ENCODE measurements around the gene AADACL4.

The AADACL4 gene

DNA sequence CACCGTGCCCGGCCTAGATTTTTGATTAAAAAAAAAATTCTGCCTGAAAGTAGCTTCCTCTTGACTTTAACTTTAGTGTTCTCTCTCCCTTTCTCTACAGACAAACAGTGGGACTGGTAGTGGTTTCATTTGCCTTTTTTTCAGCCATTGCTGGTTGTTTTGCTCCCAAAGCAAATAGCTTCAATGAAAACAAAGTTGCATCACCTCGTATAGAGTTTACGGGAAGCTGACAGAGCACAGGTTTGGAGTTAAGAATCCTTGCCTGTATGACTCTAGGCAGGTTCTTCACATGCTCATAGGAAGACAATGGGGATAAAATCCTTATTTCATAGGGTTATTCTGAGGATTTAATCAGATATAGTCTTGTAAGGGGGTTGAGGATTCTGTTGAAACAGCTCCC is 21.6 kb downstream of the AADACL4 start:
- 87% methylated on average over 4 of the region's 4 CpGs for WGBS
- H2AK5ac ChIP-seq (ENCODE audit: low read length, severe bottlenecking), result no peak overlapping the region

DNA sequence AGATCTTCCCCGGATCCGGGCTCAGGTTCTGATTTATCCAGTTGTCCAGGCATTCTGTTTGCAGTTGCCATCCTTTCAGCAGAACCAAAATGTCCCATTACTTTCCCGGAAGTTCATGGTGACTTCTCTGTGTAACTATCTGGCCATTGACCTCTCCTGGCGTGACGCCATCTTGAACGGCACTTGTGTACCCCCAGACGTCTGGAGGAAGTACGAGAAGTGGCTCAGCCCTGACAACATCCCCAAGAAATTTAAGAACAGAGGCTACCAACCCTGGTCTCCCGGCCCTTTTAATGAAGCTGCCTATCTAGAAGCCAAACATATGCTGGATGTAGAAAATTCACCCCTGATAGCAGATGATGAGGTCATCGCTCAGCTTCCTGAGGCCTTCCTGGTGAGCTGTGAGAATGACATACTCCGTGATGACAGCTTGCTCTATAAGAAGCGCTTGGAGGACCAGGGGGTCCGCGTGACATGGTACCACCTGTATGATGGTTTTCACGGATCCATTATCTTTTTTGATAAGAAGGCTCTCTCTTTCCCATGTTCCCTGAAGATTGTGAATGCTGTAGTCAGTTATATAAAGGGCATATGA is 22.4 kb downstream of the AADACL4 start:
- no peak overlapping the region for H2BK5ac ChIP-seq (ENCODE audit: low read depth, low read length, poor library complexity, severe bottlenecking)
- no peak overlapping the region for H2BK120ac ChIP-seq (ENCODE audit: low read depth, low read length)
- H4K8ac ChIP-seq (ENCODE audit: low read length), result no peak overlapping the region
- H3K14ac ChIP-seq (ENCODE audit: low read length in 2 of 2), result no peak overlapping the region
- no peak for DNase-seq
- H2BK15ac ChIP-seq (ENCODE audit: low read depth, poor library complexity, severe bottlenecking), result no peak overlapping the region
- no peak overlapping the region for H2BK12ac ChIP-seq (ENCODE audit: low read length in 2 of 2)
- H2AK5ac ChIP-seq (ENCODE audit: low read length, severe bottlenecking), result no peak overlapping the region
- 89% methylated on average over 15 of the region's 15 CpGs for WGBS
- H3K23ac ChIP-seq (ENCODE audit: low read length in 2 of 2), result no peak overlapping the region
- no peaks in the 10 kb centered on the region for H3K4me1 ChIP-seq (ENCODE audit: control insufficient read depth, insufficient read depth, low read depth, low read length)
- no peak overlapping the region for H2AFZ ChIP-seq (ENCODE audit: low read depth, low read length)
- H3K27ac ChIP-seq (ENCODE audit: low read length, poor library complexity, severe bottlenecking), result no peak overlapping the region
- no peak overlapping the region for H3K18ac ChIP-seq (ENCODE audit: low read depth in 1 of 2, low read length in 2 of 2)
- H3K27me3 ChIP-seq (ENCODE audit: control insufficient read depth in 1 of 2, insufficient read depth in 1 of 2, low read length in 2 of 2), result peaks cover 10 to 13% of the 10 kb centered on the region in 2 experiments
- no peak overlapping the region for H3K9ac ChIP-seq (ENCODE audit: low read length)
- no peaks in the 10 kb centered on the region for H3K79me1 ChIP-seq (replicated peaks; ENCODE audit: low read length, poor library complexity, severe bottlenecking)
- no peaks in the 10 kb centered on the region for H3K36me3 ChIP-seq (ENCODE audit: control insufficient read depth in 1 of 2, insufficient read depth in 2 of 2, low read depth in 1 of 2, low read length in 2 of 2)
- H3K9me3 ChIP-seq (ENCODE audit: control insufficient read depth, low read length), result peaks cover 17% of the 10 kb centered on the region
- no peak overlapping the region for H4K91ac ChIP-seq (ENCODE audit: low read length)
- H3K4me2 ChIP-seq (ENCODE audit: low read length, poor library complexity, severe bottlenecking), result no peak overlapping the region
- H3K4ac ChIP-seq (ENCODE audit: low read depth in 1 of 2, low read length in 2 of 2), result no peak overlapping the region
- H3K4me3 ChIP-seq (ENCODE audit: insufficient read depth in 1 of 2, low read depth in 1 of 2, low read length in 2 of 2), result no peak overlapping the region

More for the DNA sequence above, 21.6 kb downstream of the AADACL4 start:
- no peak overlapping the region for H3K23ac ChIP-seq (ENCODE audit: low read length in 2 of 2)
- DNase-seq, result no peak
- H2BK5ac ChIP-seq (ENCODE audit: low read depth, low read length, poor library complexity, severe bottlenecking), result no peak overlapping the region
- no peak overlapping the region for H2BK120ac ChIP-seq (ENCODE audit: low read depth, low read length)
- H3K36me3 ChIP-seq (ENCODE audit: control insufficient read depth in 1 of 2, insufficient read depth in 2 of 2, low read depth in 1 of 2, low read length in 2 of 2), result no peaks in the 10 kb centered on the region
- no peak overlapping the region for H2AFZ ChIP-seq (ENCODE audit: low read depth, low read length)
- H2BK12ac ChIP-seq (ENCODE audit: low read length in 2 of 2), result no peak overlapping the region
- no peak overlapping the region for H3K4me3 ChIP-seq (ENCODE audit: insufficient read depth in 1 of 2, low read depth in 1 of 2, low read length in 2 of 2)
- H3K27ac ChIP-seq (ENCODE audit: low read length, poor library complexity, severe bottlenecking), result no peak overlapping the region
- H4K91ac ChIP-seq (ENCODE audit: low read length), result no peak overlapping the region
- no peak overlapping the region for H2BK15ac ChIP-seq (ENCODE audit: low read depth, poor library complexity, severe bottlenecking)
- no peaks in the 10 kb centered on the region for H3K4me1 ChIP-seq (ENCODE audit: control insufficient read depth, insufficient read depth, low read depth, low read length)
- peaks cover 17% of the 10 kb centered on the region for H3K9me3 ChIP-seq (ENCODE audit: control insufficient read depth, low read length)
- H3K4ac ChIP-seq (ENCODE audit: low read depth in 1 of 2, low read length in 2 of 2), result no peak overlapping the region
- H3K14ac ChIP-seq (ENCODE audit: low read length in 2 of 2), result no peak overlapping the region
- peaks cover 5 to 6% of the 10 kb centered on the region in 2 experiments for H3K27me3 ChIP-seq (ENCODE audit: control insufficient read depth in 1 of 2, insufficient read depth in 1 of 2, low read length in 2 of 2)
- no peak overlapping the region for H3K4me2 ChIP-seq (ENCODE audit: low read length, poor library complexity, severe bottlenecking)
- no peak overlapping the region for H3K9ac ChIP-seq (ENCODE audit: low read length)
- no peak overlapping the region for H4K8ac ChIP-seq (ENCODE audit: low read length)
- no peak overlapping the region for H3K18ac ChIP-seq (ENCODE audit: low read depth in 1 of 2, low read length in 2 of 2)
- H3K79me1 ChIP-seq (replicated peaks; ENCODE audit: low read length, poor library complexity, severe bottlenecking), result no peaks in the 10 kb centered on the region

- H3K4ac ChIP-seq (ENCODE audit: low read depth in 1 of 2, low read length in 2 of 2), result no peak overlapping the region
- no peak overlapping the region for H2BK120ac ChIP-seq (ENCODE audit: low read depth, low read length)
- H3K27me3 ChIP-seq (ENCODE audit: control insufficient read depth in 1 of 2, insufficient read depth in 1 of 2, low read length in 2 of 2), result peaks cover 13 to 17% of the 10 kb centered on the region in 2 experiments
- H2BK12ac ChIP-seq (ENCODE audit: low read length in 2 of 2), result no peak overlapping the region
- no peak overlapping the region for H2BK5ac ChIP-seq (ENCODE audit: low read depth, low read length, poor library complexity, severe bottlenecking)
- H2BK15ac ChIP-seq (ENCODE audit: low read depth, poor library complexity, severe bottlenecking), result no peak overlapping the region
- H3K9ac ChIP-seq (ENCODE audit: low read length), result no peak overlapping the region
- 72% methylated on average over 2 of the region's 3 CpGs for WGBS
- H3K4me1 ChIP-seq (ENCODE audit: control insufficient read depth, insufficient read depth, low read depth, low read length), result no peaks in the 10 kb centered on the region
- H4K91ac ChIP-seq (ENCODE audit: low read length), result no peak overlapping the region
- DNase-seq, result no peak
- H4K8ac ChIP-seq (ENCODE audit: low read length), result no peak overlapping the region
- no peak overlapping the region for H3K14ac ChIP-seq (ENCODE audit: low read length in 2 of 2)
- H2AFZ ChIP-seq (ENCODE audit: low read depth, low read length), result no peak overlapping the region
- H3K23ac ChIP-seq (ENCODE audit: low read length in 2 of 2), result no peak overlapping the region
- no peak overlapping the region for H3K18ac ChIP-seq (ENCODE audit: low read depth in 1 of 2, low read length in 2 of 2)
- H3K36me3 ChIP-seq (ENCODE audit: control insufficient read depth in 1 of 2, insufficient read depth in 2 of 2, low read depth in 1 of 2, low read length in 2 of 2), result no peaks in the 10 kb centered on the region
- peaks cover 10% of the 10 kb centered on the region for H3K9me3 ChIP-seq (ENCODE audit: control insufficient read depth, low read length)
- no peak overlapping the region for H3K4me2 ChIP-seq (ENCODE audit: low read length, poor library complexity, severe bottlenecking)
- H3K4me3 ChIP-seq (ENCODE audit: insufficient read depth in 1 of 2, low read depth in 1 of 2, low read length in 2 of 2), result no peak overlapping the region
- no peak overlapping the region for H2AK5ac ChIP-seq (ENCODE audit: low read length, severe bottlenecking)
- H3K27ac ChIP-seq (ENCODE audit: low read length, poor library complexity, severe bottlenecking), result no peak overlapping the region
- H3K79me1 ChIP-seq (replicated peaks; ENCODE audit: low read length, poor library complexity, severe bottlenecking), result no peaks in the 10 kb centered on the region
Measured at GRCh38 chr1:12669529-12670068, 25.7 kb downstream of the AADACL4 start.

DNA sequence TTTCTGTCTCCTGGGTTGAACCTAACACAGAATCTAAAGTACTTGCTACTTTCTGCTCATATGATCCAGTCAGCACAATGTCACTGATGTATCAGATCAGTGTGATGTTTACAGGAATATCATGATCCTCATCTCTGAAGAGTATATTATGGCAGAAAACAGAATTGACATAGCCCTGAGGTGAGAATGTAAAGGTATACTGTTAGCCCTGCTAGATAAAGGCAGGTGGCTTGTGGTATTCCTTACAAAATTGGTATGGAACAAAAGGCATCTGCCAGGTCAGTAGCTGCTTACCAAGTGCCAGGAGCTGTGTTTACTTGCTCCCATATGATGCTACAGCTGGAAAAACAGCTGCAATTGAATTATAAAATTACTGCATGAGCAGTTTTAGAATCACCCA is 30.5 kb downstream of the AADACL4 start:
- Histone ChIP-seq H3K27ac (ENCODE audit: low read length, poor library complexity, severe bottlenecking) (no peak overlapping the region), H3K4me1 (ENCODE audit: control insufficient read depth, insufficient read depth, low read depth, low read length) (no peaks in the 10 kb centered on the region), H3K4me3 (ENCODE audit: insufficient read depth in 1 of 2, low read depth in 1 of 2, low read length in 2 of 2) (no peak overlapping the region), H2BK5ac (ENCODE audit: low read depth, low read length, poor library complexity, severe bottlenecking) (no peak overlapping the region), H3K79me1 (replicated peaks; ENCODE audit: low read length, poor library complexity, severe bottlenecking) (no peaks in the 10 kb centered on the region), H3K14ac (ENCODE audit: low read length in 2 of 2) (no peak overlapping the region), H2AK5ac (ENCODE audit: low read length, severe bottlenecking) (no peak overlapping the region), H2BK15ac (ENCODE audit: low read depth, poor library complexity, severe bottlenecking) (no peak overlapping the region), H2BK120ac (ENCODE audit: low read depth, low read length) (no peak overlapping the region), H3K23ac (ENCODE audit: low read length in 2 of 2) (no peak overlapping the region), H4K91ac (ENCODE audit: low read length) (no peak overlapping the region), H3K36me3 (ENCODE audit: control insufficient read depth in 1 of 2, insufficient read depth in 2 of 2, low read depth in 1 of 2, low read length in 2 of 2) (no peaks in the 10 kb centered on the region), H3K4me2 (ENCODE audit: low read length, poor library complexity, severe bottlenecking) (no peak overlapping the region), H3K18ac (ENCODE audit: low read depth in 1 of 2, low read length in 2 of 2) (no peak overlapping the region), H4K8ac (ENCODE audit: low read length) (no peak overlapping the region), H3K27me3 (ENCODE audit: control insufficient read depth in 1 of 2, insufficient read depth in 1 of 2, low read length in 2 of 2) (peaks cover 13 to 17% of the 10 kb centered on the region in 2 experiments), H2BK12ac (ENCODE audit: low read length in 2 of 2) (no peak overlapping the region), H3K4ac (ENCODE audit: low read depth in 1 of 2, low read length in 2 of 2) (no peak overlapping the region), H3K9ac (ENCODE audit: low read length) (no peak overlapping the region), H2AFZ (ENCODE audit: low read depth, low read length) (no peak overlapping the region), H3K9me3 (ENCODE audit: control insufficient read depth, low read length) (no peaks in the 10 kb centered on the region)
- no peak for DNase-seq

Measured in mesenchymal stem cell (in vitro differentiated cells and primary cell).